H54 (cell line): ENCODE measurements around the gene NRBF2.
"Not testable (repeated sequence)": the region's sequence is repeated elsewhere in the genome, so short reads cannot be mapped to it uniquely, and the experiment has no call there.

Source experiments
- DNase-seq: peaks from one replicate; pipeline ENCODE4 v3.0.0; 2011; ENCODE audit warnings: low spot score, mixed read lengths; ENCODE audit not compliant: insufficient read length
- FAIRE-seq: peaks from 3 replicates; lab custom pipeline; 2011; peaks lifted over from hg19 to GRCh38; lab: Jason Lieb, UNC
- POLR2A ChIP-seq: IDR thresholded peaks from 2 replicates; pipeline ENCODE4 v1.6.1; 2011; ENCODE audit warnings: low read depth, mild to moderate bottlenecking, low read length

Gene NRBF2

DNA sequence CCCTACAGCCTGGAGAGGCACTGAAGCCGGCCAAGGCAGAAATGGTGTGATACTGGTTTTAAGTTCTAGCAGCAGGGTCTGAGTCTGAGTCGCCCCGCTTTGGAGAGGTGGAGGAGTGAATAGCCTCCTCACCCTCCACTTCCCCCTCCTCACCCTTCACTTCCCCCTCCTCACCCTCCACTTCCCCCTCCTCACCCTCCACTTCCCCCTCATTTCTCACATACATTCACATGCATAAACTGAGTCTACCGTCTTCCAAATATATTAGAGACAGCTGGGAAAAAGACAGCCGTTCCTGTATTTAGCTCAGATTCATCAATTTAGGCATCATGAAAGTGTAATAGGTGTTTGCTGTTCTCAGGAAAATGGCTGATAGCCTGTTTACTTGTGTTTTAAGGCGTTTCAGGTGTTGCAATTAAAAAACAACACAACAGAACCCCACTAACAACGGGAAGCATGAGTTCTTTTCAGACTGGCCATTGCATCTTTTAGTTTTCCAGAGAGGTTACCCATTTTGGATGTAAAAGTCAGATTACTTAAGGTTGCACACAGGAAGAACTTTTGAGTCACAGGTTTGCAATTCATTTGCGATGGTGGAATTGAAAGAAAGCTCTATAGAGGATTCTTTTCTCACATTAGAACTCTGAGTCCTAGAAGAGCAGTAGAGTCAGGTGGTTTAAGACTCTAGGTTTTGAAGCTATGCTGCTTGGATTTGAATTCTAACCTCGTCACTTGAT lies 861 bp downstream of the NRBF2 start:
- TF ChIP-seq POLR2A: no peak
- FAIRE-seq (peak; percentile 62), DNase-seq (no peak)

GRCh38 chr10:63137306-63137705 lies 4.2 kb downstream of the NRBF2 start:
- DNase-seq (no peak), FAIRE-seq (peak; percentile 62)
- TF ChIP-seq POLR2A: no peak

- no peak for FAIRE-seq
- DNase-seq: no peak
- no peak for TF ChIP-seq POLR2A
Measured at GRCh38 chr10:63140077-63140476, 6.9 kb downstream of the NRBF2 start.

DNA sequence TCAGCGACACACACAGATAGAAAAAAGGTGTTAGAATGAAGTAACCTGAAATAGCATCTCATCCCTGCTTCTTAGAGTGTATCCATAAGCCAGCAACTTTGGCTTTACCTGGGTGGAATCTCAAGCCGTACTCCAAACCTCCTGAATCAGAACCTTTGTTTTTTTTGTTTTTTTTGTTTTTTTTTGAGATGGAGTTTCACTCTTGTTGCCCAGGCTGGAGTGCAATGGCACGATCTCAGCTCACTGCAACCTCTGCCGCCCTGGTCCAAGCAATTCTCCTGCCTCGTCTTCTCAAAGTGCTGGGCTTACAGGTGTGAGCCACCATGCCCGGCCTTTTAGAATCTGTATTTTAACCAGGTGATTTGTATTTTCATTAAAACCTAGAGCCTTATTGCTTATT lies 9.0 kb downstream of the NRBF2 start:
- DNase-seq (no peak), FAIRE-seq (no peak)
- no peak for TF ChIP-seq POLR2A

- no peak for TF ChIP-seq POLR2A
- DNase-seq: no peak
- FAIRE-seq: peak; percentile 11
Measured at GRCh38 chr10:63143987-63144386, 10.9 kb downstream of the NRBF2 start.

GRCh38 chr10:63145782-63146181 lies 12.7 kb downstream of the NRBF2 start:
- no peak for TF ChIP-seq POLR2A
- FAIRE-seq (peak; percentile 94), DNase-seq (no peak)

DNA sequence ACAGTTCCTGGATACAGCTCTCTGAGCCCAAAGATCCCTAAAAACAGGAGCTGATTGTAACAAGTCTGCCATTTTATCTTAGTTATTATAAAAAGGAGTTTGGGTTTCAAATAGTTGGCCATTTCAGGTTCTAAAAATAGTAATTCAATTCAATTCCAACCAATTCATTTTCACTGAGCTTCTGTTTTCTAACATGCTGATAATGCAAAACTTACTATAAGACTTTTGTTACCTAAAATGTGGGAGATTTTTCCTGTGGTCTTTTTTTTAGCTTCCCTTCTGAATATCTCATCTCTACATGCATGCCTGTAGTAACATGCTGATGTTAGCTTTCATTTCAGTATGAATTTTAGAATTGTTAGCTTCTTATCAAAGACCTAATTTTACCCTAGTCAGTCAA lies 13.4 kb downstream of the NRBF2 start:
- TF ChIP-seq POLR2A: no peak
- DNase-seq (no peak), FAIRE-seq (no peak)

DNA sequence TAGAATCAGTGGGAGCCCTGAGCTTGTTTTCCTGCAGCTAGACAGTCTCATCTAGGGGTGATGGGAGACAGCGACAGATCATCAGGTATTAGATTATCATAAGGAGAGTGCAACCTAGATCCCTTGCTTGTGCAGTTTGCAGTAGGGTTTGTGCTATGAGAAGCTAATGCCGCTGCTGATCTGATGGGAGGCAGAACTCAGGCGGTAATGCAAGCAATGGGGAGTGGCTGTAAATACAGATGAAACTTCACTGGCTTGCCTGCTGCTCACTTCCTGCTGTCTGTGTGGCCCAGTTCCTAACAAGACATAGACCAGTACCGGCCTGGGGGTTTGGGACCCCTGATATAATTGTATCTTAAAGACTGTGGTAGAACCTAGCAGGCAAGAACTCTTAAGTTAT lies 17.6 kb downstream of the NRBF2 start:
- FAIRE-seq: no peak
- no peak for TF ChIP-seq POLR2A
- no peak for DNase-seq

- FAIRE-seq, DNase-seq: not testable (repeated sequence)
Measured at GRCh38 chr10:63153868-63154545, 20.9 kb downstream of the NRBF2 start.

DNA sequence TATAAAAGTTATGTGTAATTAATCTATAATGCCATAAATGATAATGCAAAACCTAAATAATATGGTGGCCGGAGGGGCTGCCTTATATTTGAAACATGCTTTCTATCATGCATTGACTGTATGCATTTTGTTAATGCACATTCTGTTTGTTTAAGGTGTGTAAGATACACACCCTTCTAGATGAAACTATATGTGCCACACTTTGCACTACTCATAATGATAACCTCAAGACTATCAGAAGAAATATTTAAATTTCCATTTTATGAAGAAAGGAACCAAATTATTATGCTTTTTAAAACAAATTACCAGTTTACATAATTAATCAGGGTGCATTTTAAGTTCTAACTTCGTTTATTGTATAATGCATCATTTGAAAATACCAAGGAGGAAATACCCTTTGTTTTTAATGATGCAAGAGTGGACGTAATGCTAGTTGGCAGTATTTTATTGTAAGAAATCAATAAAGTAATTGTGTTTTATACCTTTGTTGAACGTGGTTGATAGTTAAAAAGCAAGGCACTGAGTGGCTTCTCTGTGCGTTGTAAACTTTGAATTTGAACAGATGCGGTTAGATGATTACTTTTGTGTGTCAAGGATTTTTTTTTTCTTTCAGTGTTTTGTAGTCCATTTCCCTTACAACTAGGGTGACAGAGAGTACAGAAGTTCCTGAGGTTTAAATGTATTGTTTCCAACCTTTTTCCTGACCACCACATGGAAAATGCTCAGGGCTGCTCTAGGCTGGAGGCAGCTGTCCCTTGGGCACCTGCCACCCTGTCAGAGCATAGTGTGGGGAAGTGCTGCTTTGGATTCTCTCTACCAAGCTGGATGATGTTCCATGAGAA lies 21.6 kb downstream of the NRBF2 start:
- FAIRE-seq (no peak), DNase-seq (no peak)
- no peak for TF ChIP-seq POLR2A

DNA sequence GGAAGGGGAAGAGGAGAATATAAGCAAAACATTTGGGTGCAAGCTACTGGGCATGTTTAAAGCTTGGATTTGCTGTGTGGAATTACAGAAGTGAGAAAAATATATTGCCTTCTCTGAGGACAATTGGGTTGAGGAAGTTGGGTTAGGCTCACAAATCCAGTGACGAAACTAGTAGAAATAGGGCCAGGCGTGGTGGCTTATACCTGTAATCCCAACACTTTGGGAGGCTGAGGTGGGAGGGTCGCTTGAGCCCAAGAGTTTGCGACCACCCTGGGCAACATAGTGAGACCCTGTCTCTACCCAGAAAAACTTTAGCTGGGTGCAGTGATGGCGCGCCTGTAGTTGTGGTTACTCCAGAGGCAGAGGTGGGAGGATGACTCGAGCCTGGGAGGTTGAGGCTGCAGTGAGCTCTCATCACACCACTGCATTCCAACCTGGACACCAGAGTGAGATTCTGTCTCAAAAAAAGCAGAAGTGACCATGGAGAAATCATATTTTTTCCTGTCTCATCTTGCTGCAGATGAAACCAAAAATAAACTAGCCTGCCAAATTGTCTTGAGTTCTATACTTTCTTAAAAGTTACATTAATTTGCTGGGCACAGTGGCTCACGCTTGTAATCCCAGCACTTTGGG lies 22.4 kb downstream of the NRBF2 start:
- FAIRE-seq (no peak), DNase-seq (no peak)
- TF ChIP-seq POLR2A: no peak

GRCh38 chr10:63156236-63156635 lies 23.1 kb downstream of the NRBF2 start:
- FAIRE-seq: no peak
- no peak for TF ChIP-seq POLR2A
- DNase-seq: no peak

DNA sequence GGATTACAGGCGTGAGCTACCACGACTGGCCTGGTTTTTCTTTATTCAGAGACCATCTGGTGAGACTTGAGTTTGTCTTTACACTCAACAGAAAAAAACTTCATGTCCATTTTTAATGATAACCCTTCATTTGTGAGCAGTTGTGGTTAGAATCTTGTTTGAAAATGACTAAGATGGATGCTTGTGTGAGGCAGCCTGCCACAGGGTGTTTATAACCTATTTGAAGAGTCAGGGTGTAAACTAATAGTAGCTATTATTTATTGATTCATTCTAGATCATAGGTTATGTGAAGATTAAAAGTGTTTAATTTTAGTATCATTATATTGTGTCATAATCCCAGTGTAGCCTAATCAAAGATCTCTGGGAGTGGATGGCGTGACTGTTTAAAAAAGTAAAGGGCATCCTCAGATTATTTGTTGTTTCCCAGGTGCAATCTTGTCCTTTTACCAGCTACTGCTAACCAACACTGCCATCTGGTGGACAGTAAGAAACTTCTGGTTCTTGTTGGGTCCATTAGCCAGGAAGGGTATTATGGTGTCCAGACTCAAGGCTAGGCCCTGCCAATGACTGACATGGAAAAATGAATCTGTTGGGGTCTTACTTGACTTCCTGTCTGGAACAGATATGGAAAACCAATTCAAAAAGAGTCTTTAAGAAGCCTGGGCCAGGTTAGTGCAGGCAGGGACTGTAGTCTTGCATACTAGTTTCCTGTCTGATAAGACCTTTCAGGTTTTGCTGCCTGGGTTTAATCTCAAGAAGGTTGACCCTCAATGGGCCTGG lies 24.9 kb downstream of the NRBF2 start:
- DNase-seq (peak; percentile 54), FAIRE-seq (peak; percentile 98)
- TF ChIP-seq POLR2A: no peak
